PFSK-1 (cell line): ENCODE data around the gene ZDHHC20.

Source experiments
- FOXP2 ChIP-seq: optimal IDR thresholded peaks from 2 replicates; pipeline ENCODE3; 2011; ENCODE audit warnings: borderline replicate concordance, control low read depth, inconsistent platforms; ENCODE audit not compliant: insufficient read depth; ENCODE audit errors: extremely low read length, extremely low read depth
- POLR2AphosphoS5 ChIP-seq: IDR thresholded peaks from 2 replicates; pipeline ENCODE4 v1.6.1; 2012; ENCODE audit warnings: low read depth, mild to moderate bottlenecking, control low read depth, low read length, moderate library complexity
- REST ChIP-seq, 2 experiments: IDR thresholded peaks; 2 replicates each; pipeline versions ENCODE4 v1.6.1 to v1.8.0; 2011 to 2012; ENCODE audit warnings: low read depth in 2 of 2, low read length in 2 of 2, control low read depth in 1 of 2, inconsistent platforms in 1 of 2, mild to moderate bottlenecking in 1 of 2, moderate library complexity in 1 of 2; ENCODE audit not compliant: insufficient read depth in 1 of 2
- SIN3A ChIP-seq: IDR thresholded peaks from 2 replicates; pipeline ENCODE4 v1.6.1; 2012; ENCODE audit warnings: mild to moderate bottlenecking, low read length, moderate library complexity, borderline replicate concordance; ENCODE audit not compliant: insufficient read depth
- TAF1 ChIP-seq: IDR thresholded peaks from 2 replicates; pipeline ENCODE4 v1.6.1; 2012; ENCODE audit warnings: low read length, control low read depth, borderline replicate concordance; ENCODE audit not compliant: insufficient read depth

- TF ChIP-seq POLR2AphosphoS5 (no peak), TAF1 (no peak), SIN3A (no peak), REST (IDR thresholded peaks at IDR 0.05; ENCODE audit: insufficient read depth in 1 of 2, low read depth in 2 of 2, low read length in 2 of 2) (no peak), FOXP2 (no peak)
Observed at GRCh38 chr13:21362741-21363140, 96.4 kb downstream of the ZDHHC20 start.
